Measurements from ENCODE around the gene PARP9. TPM values are rescaled to one million over a fixed set of nuclear protein-coding genes. Genes with fewer than 3 reads are reported as not detected.
A peak's percentile ranks its signal among the peaks of the same experiment; 100 is the strongest.

The PARP9 gene
- total RNA-seq, 1 donor from 2014 or later: 11.1 TPM

DNA sequence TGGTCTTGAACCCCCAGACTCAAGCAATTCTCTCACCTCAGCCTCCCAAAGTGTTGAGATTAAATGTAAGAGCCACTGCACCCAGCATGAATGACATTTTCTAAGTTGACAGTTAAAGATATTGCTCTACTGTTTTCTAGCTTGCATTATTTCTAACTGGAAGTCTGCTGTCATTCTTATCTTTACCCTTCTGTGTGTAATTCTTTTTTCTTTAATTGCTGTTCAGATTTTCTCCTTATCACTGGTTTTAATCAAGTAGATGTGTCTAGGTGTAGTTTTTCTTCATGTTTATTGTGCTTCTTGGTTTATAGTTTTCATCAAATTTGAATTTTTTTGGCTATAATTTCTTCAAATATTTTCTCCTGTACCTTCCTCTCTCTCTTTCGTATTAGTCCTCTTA is 18.3 kb upstream of the PARP9 start:
- H3K36me3 Mint-ChIP-seq: no peaks in the 10 kb centered on the region
- no peak overlapping the region for H3K4me3 Mint-ChIP-seq
- no peak for TF ChIP-seq CTCF (conservative IDR thresholded peaks at IDR 0.05)
- H3K27me3 Mint-ChIP-seq: peaks cover 13% of the 10 kb centered on the region
- H3K4me1 Mint-ChIP-seq (ENCODE audit: unreplicated experiment): no peaks in the 10 kb centered on the region
- no peak for DNase-seq (ENCODE audit: extremely low spot score, unreplicated experiment)
- peaks cover 7% of the 10 kb centered on the region for H3K9me3 Mint-ChIP-seq
- no peak overlapping the region for H3K27ac Mint-ChIP-seq

DNA sequence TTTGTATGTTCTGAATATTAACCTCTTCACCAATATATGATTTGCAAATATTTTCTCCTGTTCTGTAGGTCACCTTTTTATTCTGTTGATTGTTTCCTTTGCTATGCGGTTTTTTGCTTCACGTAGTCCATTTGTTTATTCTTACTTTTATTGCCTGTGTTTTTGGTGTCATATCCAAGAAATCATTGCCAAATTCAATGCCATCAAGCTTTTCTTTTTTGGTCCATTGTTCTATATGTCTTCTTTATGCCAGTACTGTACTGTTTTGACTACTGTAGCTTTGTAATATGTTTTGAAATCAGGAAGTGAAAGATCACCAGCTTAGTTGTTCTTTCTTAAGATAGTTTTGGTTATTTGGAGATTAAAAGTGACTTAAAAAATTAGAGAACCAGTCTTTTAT is 17.5 kb upstream of the PARP9 start:
- Mint-ChIP-seq H3K27me3 (peaks cover 18% of the 10 kb centered on the region), H3K27ac (no peak overlapping the region), H3K4me3 (no peak overlapping the region), H3K4me1 (ENCODE audit: unreplicated experiment) (no peaks in the 10 kb centered on the region), H3K9me3 (peaks cover 7% of the 10 kb centered on the region), H3K36me3 (no peaks in the 10 kb centered on the region)
- DNase-seq (ENCODE audit: extremely low spot score, unreplicated experiment): no peak
- TF ChIP-seq CTCF (conservative IDR thresholded peaks at IDR 0.05): no peak

DNA sequence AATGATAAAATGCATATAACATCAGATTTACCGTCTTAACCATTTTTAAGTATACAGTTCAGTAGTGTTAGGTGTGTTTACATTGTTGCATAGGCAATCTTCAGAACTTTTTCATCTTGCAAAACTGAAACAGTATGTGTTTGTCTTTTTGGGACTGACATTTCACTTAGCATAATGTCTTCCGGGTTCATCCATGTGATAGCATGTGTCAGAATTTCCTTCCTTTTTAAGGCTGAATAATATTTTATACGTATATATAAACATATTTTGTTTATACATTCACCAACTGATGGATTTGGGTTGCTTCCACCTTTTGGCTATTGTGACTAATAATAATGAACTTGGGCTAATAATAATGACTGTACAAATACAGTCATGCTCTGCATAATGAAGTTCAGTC is 16.4 kb upstream of the PARP9 start:
- TF ChIP-seq CTCF (conservative IDR thresholded peaks at IDR 0.05): no peak
- H3K4me1 Mint-ChIP-seq (ENCODE audit: unreplicated experiment): no peaks in the 10 kb centered on the region
- no peaks in the 10 kb centered on the region for H3K36me3 Mint-ChIP-seq
- no peak for DNase-seq (ENCODE audit: extremely low spot score, unreplicated experiment)
- peaks cover 7% of the 10 kb centered on the region for H3K9me3 Mint-ChIP-seq
- no peak overlapping the region for H3K4me3 Mint-ChIP-seq
- no peak overlapping the region for H3K27ac Mint-ChIP-seq
- peaks cover 18% of the 10 kb centered on the region for H3K27me3 Mint-ChIP-seq

- no peak overlapping the region for H3K4me3 Mint-ChIP-seq
- H3K4me1 Mint-ChIP-seq (ENCODE audit: unreplicated experiment): no peaks in the 10 kb centered on the region
- H3K36me3 Mint-ChIP-seq: no peaks in the 10 kb centered on the region
- no peak overlapping the region for H3K27ac Mint-ChIP-seq
- peaks cover 7% of the 10 kb centered on the region for H3K9me3 Mint-ChIP-seq
- peaks cover 18% of the 10 kb centered on the region for H3K27me3 Mint-ChIP-seq
- no peak for TF ChIP-seq CTCF (conservative IDR thresholded peaks at IDR 0.05)
- no peak for DNase-seq (ENCODE audit: extremely low spot score, unreplicated experiment)
Measured at GRCh38 chr3:122578069-122578740, 14.1 kb upstream of the PARP9 start.

DNA sequence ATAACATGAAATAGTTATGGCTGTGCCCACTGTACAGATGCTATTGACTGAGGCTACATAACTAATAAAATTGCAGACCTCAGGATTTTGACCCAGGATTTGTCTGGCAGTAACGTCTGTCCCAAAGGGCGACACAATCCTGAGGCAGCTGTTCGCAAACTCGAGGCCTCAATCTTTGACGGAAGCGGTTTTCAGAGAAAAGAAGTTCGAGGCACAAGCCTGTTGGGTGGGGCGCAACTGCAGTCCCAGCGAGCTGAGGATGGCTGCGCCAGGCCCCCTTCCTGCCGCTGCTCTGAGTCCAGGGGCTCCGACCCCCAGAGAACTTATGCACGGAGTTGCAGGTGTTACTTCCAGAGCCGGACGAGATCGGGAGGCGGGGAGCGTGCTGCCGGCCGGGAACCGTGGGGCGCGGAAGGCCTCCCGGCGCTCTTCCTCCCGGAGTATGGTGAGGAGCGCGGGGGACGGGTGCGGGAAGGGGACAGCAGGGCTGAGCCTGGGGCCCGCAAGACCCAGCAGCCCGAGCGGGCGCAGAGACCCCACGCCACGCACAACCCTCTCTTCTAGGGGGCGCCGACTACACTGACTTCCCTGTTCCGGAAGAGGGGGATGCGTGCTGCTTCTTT is 13.4 kb upstream of the PARP9 start, which contains the start of gene PARP15:
Gene PARP15 (plus strand): TSS at position 242 of the 623 bp plus-strand sequence. CDS start 18 bp downstream, at position 260.
- Mint-ChIP-seq H3K27me3 (peaks cover 18% of the 10 kb centered on the region), H3K4me3 (peak within 1 kb of the TSS; percentile 81), H3K4me1 (ENCODE audit: unreplicated experiment) (peaks cover 5% of the 10 kb centered on the region), H3K36me3 (peaks cover 4% of the 10 kb centered on the region), H3K9me3 (peaks cover 7% of the 10 kb centered on the region), H3K27ac (no peak within 1 kb of the TSS)
- DNase-seq (ENCODE audit: extremely low spot score, unreplicated experiment): no peak
- no peak for TF ChIP-seq CTCF (conservative IDR thresholded peaks at IDR 0.05)
